ENCODE results near the gene TAP2.

The TAP2 gene

GRCh38 chr6:32838114-32838958 lies at the start of gene TAP2:
Gene TAP2 (minus strand): TSS chr6:32838739. CDS start chr6:32838233, 506 bp downstream.
- Histone ChIP-seq H3K4me3 (ENCODE audit: low read length) (peak within 1 kb of the TSS; percentile 89), H3K4me1 (ENCODE audit: low read length) (peaks cover 50% of the 10 kb centered on the region), H3K4me2 (ENCODE audit: low read length) (peak within 1 kb of the TSS; percentile 96), H3K27me3 (ENCODE audit: low read depth, low read length) (no peaks in the 10 kb centered on the region), H2AFZ (ENCODE audit: low read depth, low read length) (0 out of 2 replicates have a peak within 1 kb of the TSS, but pooled peaks have one; percentile 20), H3K36me3 (replicated peaks; ENCODE audit: low read depth, low read length) (peaks cover 50% of the 10 kb centered on the region), H3K79me2 (ENCODE audit: low read length) (peaks cover 25% of the 10 kb centered on the region), H4K20me1 (ENCODE audit: insufficient read depth, low read length) (no peaks in the 10 kb centered on the region), H3K9me3 (ENCODE audit: insufficient read depth, low read length) (no peaks in the 10 kb centered on the region), H3K27ac (ENCODE audit: low read length) (peak within 1 kb of the TSS; percentile 71), H3K9ac (ENCODE audit: low read length) (peak within 1 kb of the TSS; percentile 77)
- TF ChIP-seq EZH2phosphoT487 (IDR thresholded peaks at IDR 0.05; ENCODE audit: low read depth) (no peak), CTCF (IDR thresholded peaks at IDR 0.05; ENCODE audit: low read depth, low read length) (peak; percentile 76)

GRCh38 chr6:32887616-32888015 lies 49.1 kb upstream of the TAP2 start:
- Histone ChIP-seq H3K9ac (ENCODE audit: low read length) (no peak overlapping the region), H3K9me3 (ENCODE audit: insufficient read depth, low read length) (no peaks in the 10 kb centered on the region), H2AFZ (ENCODE audit: low read depth, low read length) (no peak overlapping the region), H3K27ac (ENCODE audit: low read length) (no peak overlapping the region), H3K79me2 (ENCODE audit: low read length) (no peaks in the 10 kb centered on the region), H3K4me3 (ENCODE audit: low read length) (no peak overlapping the region), H3K36me3 (replicated peaks; ENCODE audit: low read depth, low read length) (no peaks in the 10 kb centered on the region), H4K20me1 (ENCODE audit: insufficient read depth, low read length) (no peaks in the 10 kb centered on the region), H3K27me3 (ENCODE audit: low read depth, low read length) (no peaks in the 10 kb centered on the region), H3K4me1 (ENCODE audit: low read length) (peaks cover 11% of the 10 kb centered on the region), H3K4me2 (ENCODE audit: low read length) (no peak overlapping the region)
- TF ChIP-seq CTCF (IDR thresholded peaks at IDR 0.05; ENCODE audit: low read depth, low read length) = no peak
- no peak for TF ChIP-seq EZH2phosphoT487 (IDR thresholded peaks at IDR 0.05; ENCODE audit: low read depth)

GRCh38 chr6:32886681-32887383 lies 48.3 kb upstream of the TAP2 start:
- H3K27ac ChIP-seq (ENCODE audit: low read length) = no peak overlapping the region
- peaks cover 11% of the 10 kb centered on the region for H3K4me1 ChIP-seq (ENCODE audit: low read length)

More at GRCh38 chr6:32886681-32887383, 48.3 kb upstream of the TAP2 start:
- Histone ChIP-seq H3K36me3 (replicated peaks; ENCODE audit: low read depth, low read length) (no peaks in the 10 kb centered on the region), H3K27me3 (ENCODE audit: low read depth, low read length) (no peaks in the 10 kb centered on the region), H3K4me3 (ENCODE audit: low read length) (no peak overlapping the region), H3K9ac (ENCODE audit: low read length) (no peak overlapping the region), H3K9me3 (ENCODE audit: insufficient read depth, low read length) (no peaks in the 10 kb centered on the region), H3K4me2 (ENCODE audit: low read length) (no peak overlapping the region), H2AFZ (ENCODE audit: low read depth, low read length) (no peak overlapping the region), H4K20me1 (ENCODE audit: insufficient read depth, low read length) (no peaks in the 10 kb centered on the region), H3K79me2 (ENCODE audit: low read length) (no peaks in the 10 kb centered on the region)
- TF ChIP-seq CTCF (IDR thresholded peaks at IDR 0.05; ENCODE audit: low read depth, low read length) = no peak
- TF ChIP-seq EZH2phosphoT487 (IDR thresholded peaks at IDR 0.05; ENCODE audit: low read depth) = no peak
